Measurements from ENCODE around the gene CYRIA.

DNA sequence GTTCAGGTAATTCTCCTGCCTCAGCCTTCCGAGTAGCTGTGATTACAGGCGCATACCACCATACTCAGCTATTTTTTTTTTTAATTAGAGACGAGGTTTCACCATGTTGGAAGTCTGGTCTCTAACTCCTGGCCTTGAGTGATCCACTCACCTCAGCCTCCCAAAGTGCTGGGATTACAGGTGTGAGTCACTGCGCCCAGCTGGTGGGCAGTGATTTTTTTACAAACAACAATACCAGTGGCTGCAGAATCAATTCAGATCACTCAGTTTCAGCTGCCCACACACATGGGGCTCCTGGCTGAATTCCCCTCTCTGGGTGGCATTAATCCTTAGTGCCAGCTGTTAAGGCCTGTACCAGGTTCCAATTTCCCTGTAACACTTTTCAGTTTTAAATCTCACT lies 13.3 kb upstream of the CYRIA start:
- TF ChIP-seq, protein P1, sequence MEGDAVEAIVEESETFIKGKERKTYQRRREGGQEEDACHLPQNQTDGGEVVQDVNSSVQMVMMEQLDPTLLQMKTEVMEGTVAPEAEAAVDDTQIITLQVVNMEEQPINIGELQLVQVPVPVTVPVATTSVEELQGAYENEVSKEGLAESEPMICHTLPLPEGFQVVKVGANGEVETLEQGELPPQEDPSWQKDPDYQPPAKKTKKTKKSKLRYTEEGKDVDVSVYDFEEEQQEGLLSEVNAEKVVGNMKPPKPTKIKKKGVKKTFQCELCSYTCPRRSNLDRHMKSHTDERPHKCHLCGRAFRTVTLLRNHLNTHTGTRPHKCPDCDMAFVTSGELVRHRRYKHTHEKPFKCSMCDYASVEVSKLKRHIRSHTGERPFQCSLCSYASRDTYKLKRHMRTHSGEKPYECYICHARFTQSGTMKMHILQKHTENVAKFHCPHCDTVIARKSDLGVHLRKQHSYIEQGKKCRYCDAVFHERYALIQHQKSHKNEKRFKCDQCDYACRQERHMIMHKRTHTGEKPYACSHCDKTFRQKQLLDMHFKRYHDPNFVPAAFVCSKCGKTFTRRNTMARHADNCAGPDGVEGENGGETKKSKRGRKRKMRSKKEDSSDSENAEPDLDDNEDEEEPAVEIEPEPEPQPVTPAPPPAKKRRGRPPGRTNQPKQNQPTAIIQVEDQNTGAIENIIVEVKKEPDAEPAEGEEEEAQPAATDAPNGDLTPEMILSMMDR (IDR thresholded peaks at IDR 0.05) = no peak
- TF ChIP-seq POLR2A (IDR thresholded peaks at IDR 0.05) (no peak), EP300 (IDR thresholded peaks at IDR 0.05) (no peak)
